Measurements from ENCODE around the gene PTPRM.

DNA sequence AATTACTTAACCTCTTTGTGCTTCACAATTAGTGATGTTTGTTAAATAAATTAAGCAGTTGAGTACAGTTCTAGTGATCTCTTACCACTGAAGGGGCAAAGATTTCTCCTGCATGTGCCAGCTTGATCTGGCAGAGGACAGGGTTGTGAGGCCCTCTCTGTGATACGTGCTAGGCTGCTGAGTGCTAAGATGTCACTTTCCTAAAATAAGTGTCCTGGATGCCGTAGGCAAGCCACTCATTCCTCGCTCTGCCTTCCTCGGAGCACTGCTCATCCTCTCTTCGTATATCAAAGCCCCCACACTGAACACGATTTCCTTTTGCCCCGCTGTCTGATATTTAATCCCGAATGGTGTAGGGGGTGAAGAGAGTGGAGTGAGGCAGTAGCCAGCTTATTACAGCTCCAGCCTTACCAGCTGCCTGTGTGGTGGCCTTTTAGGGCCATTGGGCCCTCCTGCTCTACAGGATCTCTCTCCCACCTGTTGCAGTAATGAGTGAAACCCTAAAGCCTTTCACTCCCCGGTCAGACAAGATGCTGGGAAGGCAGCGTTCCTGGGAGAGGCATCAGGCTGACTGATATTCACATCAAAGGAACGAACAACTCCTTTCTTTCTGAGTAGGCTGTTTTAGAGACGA lies 40.5 kb downstream of the PTPRM start:
- TF ChIP-seq EZH2 (IDR thresholded peaks at IDR 0.05; ENCODE audit: insufficient read depth, poor library complexity, severe bottlenecking) (no peak), EZH2phosphoT487 (IDR thresholded peaks at IDR 0.05; ENCODE audit: insufficient read depth, low read depth) (no peak)
